CD4-positive, alpha-beta T cell (primary cell): ENCODE measurements around the gene ZNF581. TPM values are rescaled to one million over a fixed set of nuclear protein-coding genes. Genes with fewer than 3 reads are reported as not detected.

Experiments
- ATAC-seq: fragments of 200-7000 bp; cut with Tn5 transposase; one replicate; pipeline ENCODE4 v1.10.0; 2022; ENCODE audit warnings: mild to moderate bottlenecking; ENCODE audit not compliant: poor library complexity
- CTCF ChIA-PET: fragments of 350-600 bp; sonication (Branson Sonifier 250); formaldehyde crosslinking; loops from one replicate; lab custom pipeline; 2021; ENCODE audit warnings: antibody characterized with exemption, inconsistent platforms; lab: Charles Lee
- POLR2A ChIA-PET: fragments of 350-600 bp; sonication (Branson Sonifier 250); formaldehyde crosslinking; loops from one replicate; lab custom pipeline; 2021; ENCODE audit warnings: antibody characterized with exemption, inconsistent platforms; lab: Charles Lee
- DNase-seq, 14 experiments: peaks; one replicate each; pipeline ENCODE4 v3.0.0-alpha.2; 2013 to 2020; ENCODE audit warnings: mixed read lengths in 2 of 14
- H3K27ac ChIP-seq, 2 donors: one replicate each; pipeline versions ENCODE4 v1.5.1 to v1.7.0; 2013; ENCODE audit warnings: low read length in 2 of 2, low read depth in 1 of 2, mild to moderate bottlenecking in 1 of 2
- H3K27me3 ChIP-seq, 2 experiments: 1 replicate in 1 of 2; 2 replicates in 1 of 2; pipeline versions ENCODE4 v1.6.1 to v1.7.0; 2013; ENCODE audit warnings: low read length in 2 of 2, control low read depth in 1 of 2, mild to moderate bottlenecking in 1 of 2, moderate library complexity in 1 of 2; ENCODE audit not compliant: insufficient read depth in 2 of 2, control insufficient read depth in 1 of 2
- H3K36me3 ChIP-seq: one replicate; pipeline ENCODE4 v1.6.1; 2013; ENCODE audit warnings: low read length, control low read depth; ENCODE audit not compliant: insufficient read depth
- H3K4me1 ChIP-seq: one replicate; pipeline ENCODE4 v1.6.1; 2013; ENCODE audit warnings: low read length, control low read depth; ENCODE audit not compliant: insufficient read depth
- H3K4me3 ChIP-seq: one replicate; pipeline ENCODE4 v1.5.1; 2013; ENCODE audit warnings: mild to moderate bottlenecking, low read length, moderate library complexity
- H3K9me3 ChIP-seq, 2 experiments: 1 replicate in 1 of 2; 2 replicates in 1 of 2; pipeline versions ENCODE4 v1.6.1 to v1.7.0; 2013; ENCODE audit warnings: low read length in 2 of 2, mild to moderate bottlenecking in 2 of 2, control low read depth in 1 of 2, moderate library complexity in 1 of 2; ENCODE audit not compliant: control insufficient read depth in 1 of 2, insufficient read depth in 1 of 2
- H3K27ac Mint-ChIP-seq: one replicate; pipeline ENCODE4 v1.8.0; 2020; ENCODE audit warnings: mixed read lengths
- H3K27me3 Mint-ChIP-seq: one replicate; pipeline ENCODE4 v1.8.0; 2021; ENCODE audit warnings: mixed read lengths
- H3K36me3 Mint-ChIP-seq: one replicate; pipeline ENCODE4 v1.8.0; 2021; ENCODE audit warnings: low read depth, mixed read lengths
- H3K4me1 Mint-ChIP-seq: one replicate; pipeline ENCODE4 v1.8.0; 2021; ENCODE audit warnings: low read depth, mixed read lengths
- H3K4me3 Mint-ChIP-seq: one replicate; pipeline ENCODE4 v1.8.0; 2020; ENCODE audit warnings: mild to moderate bottlenecking, mixed read lengths
- H3K9me3 Mint-ChIP-seq: one replicate; pipeline ENCODE4 v1.8.0; 2020; ENCODE audit warnings: mixed read lengths
- intact Hi-C, 2 experiments: fragments of 100-400 bp; cut with DNase I in 1 of 2; cut with micrococcal nuclease in 1 of 2; formaldehyde crosslinking; loops; one replicate each; pipeline versions ENCODE4 v1.15.1 to v1.9.0; 2023 to 2025; cut with DNase I, micrococcal nuclease
- total RNA-seq, 174 experiments: library from RNA in 2 of 174; stranded (reverse) in 2 of 174; gene quantifications; one replicate each; pipeline ENCODE4 v1.2.3 and lab custom pipeline; 2021 to 2026
- TF ChIP-seq, protein P1 (sequence below): fragments of 200-600 bp; IDR thresholded peaks from one replicate; pipeline ENCODE4 v1.8.0; 2022; ENCODE audit warnings: antibody characterized with exemption, mild to moderate bottlenecking

The ZNF581 gene
- total RNA-seq, 2 experiments from 2014 or later = 23.1 to 24.7 TPM

DNA sequence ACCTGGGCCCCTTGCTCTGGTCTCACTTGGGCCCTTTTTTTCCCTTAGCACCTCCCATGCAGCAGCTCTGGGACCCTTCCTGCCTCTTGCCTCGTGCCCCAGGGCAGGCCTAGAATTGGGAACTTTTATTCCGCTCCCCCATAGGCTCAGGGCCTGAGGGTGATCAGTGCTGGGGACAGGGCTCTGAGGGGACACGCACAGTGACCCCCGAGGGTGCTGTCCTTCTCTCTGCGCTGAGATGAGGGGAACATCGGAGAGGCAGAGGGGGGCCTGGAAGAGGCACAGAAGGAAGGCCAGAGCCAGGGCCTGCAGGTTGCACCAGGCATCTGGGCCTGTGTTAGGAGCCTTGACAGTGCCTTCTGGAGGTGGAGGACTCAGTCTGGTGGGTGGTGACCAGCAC, 42.3 kb downstream of the ZNF581 start:
- Histone ChIP-seq H3K4me3 (no peak overlapping the region), H3K27me3 (no peaks in the 10 kb centered on the region), H3K36me3 (peaks cover 88% of the 10 kb centered on the region), H3K9me3 (no peaks in the 10 kb centered on the region), H3K27ac (no peak overlapping the region), H3K4me1 (peaks cover 19% of the 10 kb centered on the region)
- CTCF ChIA-PET = no interaction called here
- Mint-ChIP-seq H3K4me1 (peaks cover 8% of the 10 kb centered on the region), H3K4me3 (no peak overlapping the region), H3K27ac (no peak overlapping the region), H3K36me3 (peaks cover 73% of the 10 kb centered on the region), H3K9me3 (no peaks in the 10 kb centered on the region), H3K27me3 (no peaks in the 10 kb centered on the region)
- POLR2A ChIA-PET = no interaction called here
- intact Hi-C loops = loop anchor here in 1 of 2 experiments (1.0 kb wide), 1 partner anchor 9 kb away; no protein-coding TSS in a partner anchor
- ATAC-seq = no peak
- TF ChIP-seq, protein P1, sequence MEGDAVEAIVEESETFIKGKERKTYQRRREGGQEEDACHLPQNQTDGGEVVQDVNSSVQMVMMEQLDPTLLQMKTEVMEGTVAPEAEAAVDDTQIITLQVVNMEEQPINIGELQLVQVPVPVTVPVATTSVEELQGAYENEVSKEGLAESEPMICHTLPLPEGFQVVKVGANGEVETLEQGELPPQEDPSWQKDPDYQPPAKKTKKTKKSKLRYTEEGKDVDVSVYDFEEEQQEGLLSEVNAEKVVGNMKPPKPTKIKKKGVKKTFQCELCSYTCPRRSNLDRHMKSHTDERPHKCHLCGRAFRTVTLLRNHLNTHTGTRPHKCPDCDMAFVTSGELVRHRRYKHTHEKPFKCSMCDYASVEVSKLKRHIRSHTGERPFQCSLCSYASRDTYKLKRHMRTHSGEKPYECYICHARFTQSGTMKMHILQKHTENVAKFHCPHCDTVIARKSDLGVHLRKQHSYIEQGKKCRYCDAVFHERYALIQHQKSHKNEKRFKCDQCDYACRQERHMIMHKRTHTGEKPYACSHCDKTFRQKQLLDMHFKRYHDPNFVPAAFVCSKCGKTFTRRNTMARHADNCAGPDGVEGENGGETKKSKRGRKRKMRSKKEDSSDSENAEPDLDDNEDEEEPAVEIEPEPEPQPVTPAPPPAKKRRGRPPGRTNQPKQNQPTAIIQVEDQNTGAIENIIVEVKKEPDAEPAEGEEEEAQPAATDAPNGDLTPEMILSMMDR = no peak
- no peak for DNase-seq

- Histone ChIP-seq H3K27ac (no peak overlapping the region), H3K36me3 (peaks cover 84% of the 10 kb centered on the region), H3K4me3 (no peak overlapping the region), H3K4me1 (peaks cover 14% of the 10 kb centered on the region), H3K27me3 (no peaks in the 10 kb centered on the region), H3K9me3 (no peaks in the 10 kb centered on the region)
- TF ChIP-seq, protein P1 = no peak
- POLR2A ChIA-PET = no interaction called here
- no peak overlapping the region for H3K27ac Mint-ChIP-seq
- no peak overlapping the region for H3K4me3 Mint-ChIP-seq
- no peak for ATAC-seq
- H3K27me3 Mint-ChIP-seq = no peaks in the 10 kb centered on the region
- peaks cover 8% of the 10 kb centered on the region for H3K4me1 Mint-ChIP-seq
- intact Hi-C loops = no loop called here
- H3K9me3 Mint-ChIP-seq = no peaks in the 10 kb centered on the region
- CTCF ChIA-PET = no interaction called here
- H3K36me3 Mint-ChIP-seq = peaks cover 73% of the 10 kb centered on the region
- DNase-seq = peak in 1 of 14 experiments; percentile 18
Observed at GRCh38 chr19:55686311-55687050, 43.0 kb downstream of the ZNF581 start.

DNA sequence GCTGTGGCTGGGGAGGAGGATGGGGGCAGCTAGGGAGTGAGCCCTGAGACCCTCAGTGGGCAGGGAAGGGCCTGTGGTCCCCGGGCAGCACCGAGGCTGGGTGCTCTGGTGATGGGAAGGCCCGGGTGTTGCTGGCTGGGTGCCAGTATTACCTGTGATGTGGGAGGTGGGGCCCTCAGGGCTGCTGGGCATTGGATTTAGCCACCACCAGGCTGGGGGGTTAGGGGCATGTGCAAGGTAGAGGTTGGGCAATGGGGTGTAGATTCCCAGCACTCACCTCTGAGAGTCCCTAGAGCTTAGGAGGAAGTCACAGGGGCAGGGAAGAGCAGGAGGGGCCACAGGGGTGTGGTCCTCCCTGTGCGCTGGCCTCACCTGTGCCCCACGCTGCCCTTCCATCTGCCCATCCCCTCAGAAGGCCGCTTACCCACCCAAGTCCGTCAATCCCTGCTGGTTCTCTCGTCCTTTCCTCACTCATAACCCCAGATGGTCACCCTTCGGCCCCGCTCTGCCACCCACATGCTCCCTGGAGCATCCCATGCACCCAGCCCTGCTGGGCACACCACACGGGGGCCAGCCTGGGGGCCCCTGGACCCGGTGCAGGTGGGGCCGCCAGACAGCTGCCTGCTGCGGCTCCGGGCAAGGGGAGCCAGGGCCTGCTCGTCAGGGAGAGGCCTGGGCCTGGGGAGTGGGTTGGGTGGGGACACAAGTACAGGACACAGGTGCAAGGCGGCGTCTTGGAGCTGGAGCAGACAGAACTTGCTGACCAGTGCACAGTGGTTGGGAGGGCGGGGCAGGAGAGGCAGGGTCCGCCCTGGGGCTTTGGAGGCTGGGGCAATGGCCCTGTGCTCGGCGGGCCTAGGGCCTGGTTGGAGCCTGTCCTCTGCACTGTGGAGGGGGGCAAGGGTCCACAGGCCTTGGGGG, 44.1 kb downstream of the ZNF581 start:
- Mint-ChIP-seq H3K27ac (no peak overlapping the region), H3K4me3 (no peak overlapping the region), H3K36me3 (peaks cover 68% of the 10 kb centered on the region), H3K27me3 (no peaks in the 10 kb centered on the region), H3K4me1 (peaks cover 8% of the 10 kb centered on the region), H3K9me3 (no peaks in the 10 kb centered on the region)
- ChIA-PET CTCF (no interaction called here), POLR2A (no interaction called here)
- H3K4me3 ChIP-seq = no peak overlapping the region
- no peaks in the 10 kb centered on the region for H3K9me3 ChIP-seq
- H3K36me3 ChIP-seq = peaks cover 81% of the 10 kb centered on the region
- intact Hi-C loops = no loop called here
- peak in 1 of 14 experiments; percentile 15 for DNase-seq
- ATAC-seq = no peak
- H3K4me1 ChIP-seq = peaks cover 14% of the 10 kb centered on the region
- no peaks in the 10 kb centered on the region for H3K27me3 ChIP-seq
- TF ChIP-seq, protein P1 = no peak
- H3K27ac ChIP-seq = no peak overlapping the region
